ENCODE results near the gene COPB1.

DNA sequence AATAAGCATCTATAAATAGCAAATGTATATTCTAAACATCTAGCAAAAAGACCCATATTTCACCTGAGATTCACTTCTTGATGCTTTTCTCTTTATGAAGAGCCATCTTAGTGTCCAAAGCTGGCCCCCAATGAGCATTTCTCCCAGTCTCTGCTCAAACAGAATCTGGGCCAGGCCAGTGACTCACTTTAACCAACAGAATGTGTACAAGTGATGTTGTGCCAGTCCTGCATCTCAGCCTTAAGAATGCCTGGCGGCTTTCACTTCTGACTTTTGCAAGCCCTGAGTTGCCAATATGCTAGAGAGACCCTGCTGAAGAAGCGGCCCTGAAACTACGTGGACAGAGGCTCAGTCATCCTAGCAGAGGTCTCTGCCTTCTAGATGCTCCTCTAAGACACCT, 6.9 kb upstream of the COPB1 start:
- no peak for TF ChIP-seq EZH2 (IDR thresholded peaks at IDR 0.05; ENCODE audit: borderline replicate concordance, low read length)
- TF ChIP-seq, protein P1, sequence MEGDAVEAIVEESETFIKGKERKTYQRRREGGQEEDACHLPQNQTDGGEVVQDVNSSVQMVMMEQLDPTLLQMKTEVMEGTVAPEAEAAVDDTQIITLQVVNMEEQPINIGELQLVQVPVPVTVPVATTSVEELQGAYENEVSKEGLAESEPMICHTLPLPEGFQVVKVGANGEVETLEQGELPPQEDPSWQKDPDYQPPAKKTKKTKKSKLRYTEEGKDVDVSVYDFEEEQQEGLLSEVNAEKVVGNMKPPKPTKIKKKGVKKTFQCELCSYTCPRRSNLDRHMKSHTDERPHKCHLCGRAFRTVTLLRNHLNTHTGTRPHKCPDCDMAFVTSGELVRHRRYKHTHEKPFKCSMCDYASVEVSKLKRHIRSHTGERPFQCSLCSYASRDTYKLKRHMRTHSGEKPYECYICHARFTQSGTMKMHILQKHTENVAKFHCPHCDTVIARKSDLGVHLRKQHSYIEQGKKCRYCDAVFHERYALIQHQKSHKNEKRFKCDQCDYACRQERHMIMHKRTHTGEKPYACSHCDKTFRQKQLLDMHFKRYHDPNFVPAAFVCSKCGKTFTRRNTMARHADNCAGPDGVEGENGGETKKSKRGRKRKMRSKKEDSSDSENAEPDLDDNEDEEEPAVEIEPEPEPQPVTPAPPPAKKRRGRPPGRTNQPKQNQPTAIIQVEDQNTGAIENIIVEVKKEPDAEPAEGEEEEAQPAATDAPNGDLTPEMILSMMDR (conservative IDR thresholded peaks at IDR 0.05 in 1 of 2, IDR thresholded peaks at IDR 0.05 in 1 of 2; ENCODE audit: extremely low read depth in 1 of 2, insufficient read depth in 1 of 2, low read depth in 1 of 2, low read length in 2 of 2) = no peak
